Measurements from ENCODE around the gene BMP7.

DNA sequence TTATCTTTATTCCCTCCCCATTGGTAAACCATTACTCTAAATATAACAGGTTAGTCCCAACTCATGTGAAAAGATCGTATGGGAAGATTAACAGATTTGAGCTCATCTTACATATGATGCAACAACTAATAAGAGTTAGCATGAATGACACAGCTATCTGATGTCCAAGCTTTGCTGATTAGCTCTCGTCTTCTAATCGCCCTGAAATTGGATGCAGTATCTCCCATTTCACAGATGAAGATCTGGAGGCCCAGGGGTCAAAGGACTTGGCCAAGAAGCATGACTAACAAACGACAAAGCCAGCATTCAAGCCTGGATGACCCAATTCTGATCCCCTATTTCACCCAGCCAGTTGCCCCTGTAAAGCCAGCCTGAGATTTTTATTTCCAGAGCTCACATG, 8.4 kb upstream of the BMP7 start:
- TF ChIP-seq GATA3 (IDR thresholded peaks at IDR 0.05; ENCODE audit: low read depth, low read length), result no peak
- TF ChIP-seq GATA2 (IDR thresholded peaks at IDR 0.05; ENCODE audit: low read depth, low read length), result no peak

All from SH-SY5Y (cell line).